Astrocyte (in vitro differentiated cells and primary cell): ENCODE measurements around the gene CSRP2. TPM values are rescaled to one million over a fixed set of nuclear protein-coding genes. Genes with fewer than 3 reads are reported as not detected.
A peak's percentile ranks its signal among the peaks of the same experiment; 100 is the strongest.

ENCODE experiments used
- DNase-seq: peaks from one replicate; pipeline ENCODE4 v3.0.0-alpha.2; 2010; ENCODE audit warnings: low read depth
- FAIRE-seq: peaks from 2 replicates; lab custom pipeline; 2011; peaks lifted over from hg19 to GRCh38; lab: Jason Lieb, UNC
- H2AFZ ChIP-seq: 2 replicates; pipeline ENCODE4 v1.6.0; 2012; ENCODE audit warnings: low read depth, low read length, inconsistent platforms
- H3K27ac ChIP-seq: 2 replicates; pipeline ENCODE4 v1.5.1; 2011; ENCODE audit warnings: low read depth, low read length, inconsistent platforms
- H3K27me3 ChIP-seq: 2 replicates; pipeline ENCODE4 v1.6.0; 2011; ENCODE audit warnings: low read length, inconsistent platforms; ENCODE audit not compliant: insufficient read depth
- H3K36me3 ChIP-seq: 2 replicates; pipeline ENCODE4 v1.5.1; 2011; ENCODE audit warnings: low read length, inconsistent platforms; ENCODE audit not compliant: insufficient read depth
- H3K4me1 ChIP-seq: 2 replicates; pipeline ENCODE4 v1.5.1; 2011; ENCODE audit warnings: low read length, inconsistent platforms; ENCODE audit not compliant: insufficient read depth
- H3K4me2 ChIP-seq: 2 replicates; pipeline ENCODE4 v1.6.0; 2012; ENCODE audit warnings: low read length, inconsistent platforms
- H3K4me3 ChIP-seq: 2 replicates; pipeline ENCODE4 v1.5.1; 2011; ENCODE audit warnings: low read depth, mild to moderate bottlenecking, low read length, inconsistent platforms; ENCODE audit not compliant: insufficient read depth
- H3K79me2 ChIP-seq: 2 replicates; pipeline ENCODE4 v1.6.0; 2012; ENCODE audit warnings: mild to moderate bottlenecking, low read length, inconsistent platforms; ENCODE audit not compliant: insufficient read depth
- H3K9ac ChIP-seq: 2 replicates; pipeline ENCODE4 v1.6.0; 2012; ENCODE audit warnings: mild to moderate bottlenecking, low read length, inconsistent platforms
- H3K9me3 ChIP-seq: 2 replicates; pipeline ENCODE4 v1.5.1; 2012; ENCODE audit warnings: low read depth, mild to moderate bottlenecking, low read length, inconsistent platforms; ENCODE audit not compliant: insufficient read depth
- H4K20me1 ChIP-seq: 2 replicates; pipeline ENCODE4 v1.6.0; 2012; ENCODE audit warnings: low read length, inconsistent platforms; ENCODE audit not compliant: insufficient read depth
- H3K27ac Mint-ChIP-seq: one replicate; pipeline ENCODE4 v1.8.0; 2021; ENCODE audit warnings: mild to moderate bottlenecking, mixed read lengths; ENCODE audit not compliant: unreplicated experiment
- H3K27me3 Mint-ChIP-seq: one replicate; pipeline ENCODE4 v1.8.0; 2021; ENCODE audit warnings: low read depth, mixed read lengths; ENCODE audit not compliant: unreplicated experiment
- H3K36me3 Mint-ChIP-seq: one replicate; pipeline ENCODE4 v1.8.0; 2021; ENCODE audit warnings: low read depth, mixed read lengths; ENCODE audit not compliant: unreplicated experiment
- H3K4me1 Mint-ChIP-seq: one replicate; pipeline ENCODE4 v1.8.0; 2021; ENCODE audit warnings: low read depth, mixed read lengths; ENCODE audit not compliant: unreplicated experiment
- H3K4me3 Mint-ChIP-seq: one replicate; pipeline ENCODE4 v1.8.0; 2021; ENCODE audit warnings: mild to moderate bottlenecking, moderate library complexity, mixed read lengths; ENCODE audit not compliant: unreplicated experiment
- H3K9me3 Mint-ChIP-seq: one replicate; pipeline ENCODE4 v1.8.0; 2021; ENCODE audit warnings: mild to moderate bottlenecking, mixed read lengths; ENCODE audit not compliant: unreplicated experiment
- EZH2 ChIP-seq: IDR thresholded peaks from 2 replicates; pipeline ENCODE4 v1.6.1; 2012; ENCODE audit warnings: mild to moderate bottlenecking, low read length, inconsistent platforms; ENCODE audit not compliant: insufficient read depth
- total RNA-seq: library from RNA; stranded (reverse); gene quantifications from 2 replicates; pipeline ENCODE4 v1.2.1, GENCODE V29; 2021
- TF ChIP-seq, protein P1 (sequence below): IDR thresholded peaks from 2 replicates; pipeline ENCODE4 v1.5.1; 2011; ENCODE audit warnings: low read depth, mild to moderate bottlenecking, inconsistent platforms, low read length, moderate library complexity; ENCODE audit not compliant: insufficient read depth

Gene CSRP2
- total RNA-seq, 1 donor from 2014 or later, result 265 TPM

DNA sequence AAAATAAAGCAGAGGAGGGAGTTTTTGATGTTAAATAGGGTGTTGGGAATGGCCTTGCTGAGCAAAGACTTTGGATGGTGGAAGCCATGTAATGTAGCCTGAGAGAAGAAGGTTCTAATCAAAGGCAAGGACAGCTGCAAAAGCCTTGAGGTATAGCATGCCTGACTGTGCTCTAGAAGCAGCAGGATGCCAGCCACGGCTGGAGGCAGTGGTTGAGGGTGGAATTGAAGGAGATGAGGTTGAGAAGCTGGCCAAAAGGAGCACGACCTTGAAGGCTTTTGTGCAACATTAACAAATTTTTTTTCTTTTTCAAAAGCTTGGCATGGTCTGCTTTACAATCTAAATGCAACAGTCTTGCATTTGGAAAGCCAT is 42.3 kb upstream of the CSRP2 start:
- H3K4me3 Mint-ChIP-seq, result no peak overlapping the region
- H3K4me2 ChIP-seq, result no peak overlapping the region
- no peak for DNase-seq
- no peak overlapping the region for H3K9ac ChIP-seq
- TF ChIP-seq, protein P1, sequence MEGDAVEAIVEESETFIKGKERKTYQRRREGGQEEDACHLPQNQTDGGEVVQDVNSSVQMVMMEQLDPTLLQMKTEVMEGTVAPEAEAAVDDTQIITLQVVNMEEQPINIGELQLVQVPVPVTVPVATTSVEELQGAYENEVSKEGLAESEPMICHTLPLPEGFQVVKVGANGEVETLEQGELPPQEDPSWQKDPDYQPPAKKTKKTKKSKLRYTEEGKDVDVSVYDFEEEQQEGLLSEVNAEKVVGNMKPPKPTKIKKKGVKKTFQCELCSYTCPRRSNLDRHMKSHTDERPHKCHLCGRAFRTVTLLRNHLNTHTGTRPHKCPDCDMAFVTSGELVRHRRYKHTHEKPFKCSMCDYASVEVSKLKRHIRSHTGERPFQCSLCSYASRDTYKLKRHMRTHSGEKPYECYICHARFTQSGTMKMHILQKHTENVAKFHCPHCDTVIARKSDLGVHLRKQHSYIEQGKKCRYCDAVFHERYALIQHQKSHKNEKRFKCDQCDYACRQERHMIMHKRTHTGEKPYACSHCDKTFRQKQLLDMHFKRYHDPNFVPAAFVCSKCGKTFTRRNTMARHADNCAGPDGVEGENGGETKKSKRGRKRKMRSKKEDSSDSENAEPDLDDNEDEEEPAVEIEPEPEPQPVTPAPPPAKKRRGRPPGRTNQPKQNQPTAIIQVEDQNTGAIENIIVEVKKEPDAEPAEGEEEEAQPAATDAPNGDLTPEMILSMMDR, result no peak
- no peak for TF ChIP-seq EZH2
- no peak overlapping the region for H2AFZ ChIP-seq
- H3K27me3 Mint-ChIP-seq, result peaks cover 3% of the 10 kb centered on the region
- no peaks in the 10 kb centered on the region for H4K20me1 ChIP-seq
- no peaks in the 10 kb centered on the region for H3K4me1 ChIP-seq
- no peak overlapping the region for H3K27ac Mint-ChIP-seq
- no peaks in the 10 kb centered on the region for H3K36me3 ChIP-seq
- peaks cover 4% of the 10 kb centered on the region for H3K36me3 Mint-ChIP-seq
- no peak overlapping the region for H3K27ac ChIP-seq
- no peak overlapping the region for H3K4me3 ChIP-seq
- peaks cover 9% of the 10 kb centered on the region for H3K4me1 Mint-ChIP-seq
- H3K27me3 ChIP-seq, result no peaks in the 10 kb centered on the region
- no peaks in the 10 kb centered on the region for H3K79me2 ChIP-seq
- no peak for FAIRE-seq
- peaks cover 2% of the 10 kb centered on the region for H3K9me3 Mint-ChIP-seq
- H3K9me3 ChIP-seq, result no peaks in the 10 kb centered on the region

DNA sequence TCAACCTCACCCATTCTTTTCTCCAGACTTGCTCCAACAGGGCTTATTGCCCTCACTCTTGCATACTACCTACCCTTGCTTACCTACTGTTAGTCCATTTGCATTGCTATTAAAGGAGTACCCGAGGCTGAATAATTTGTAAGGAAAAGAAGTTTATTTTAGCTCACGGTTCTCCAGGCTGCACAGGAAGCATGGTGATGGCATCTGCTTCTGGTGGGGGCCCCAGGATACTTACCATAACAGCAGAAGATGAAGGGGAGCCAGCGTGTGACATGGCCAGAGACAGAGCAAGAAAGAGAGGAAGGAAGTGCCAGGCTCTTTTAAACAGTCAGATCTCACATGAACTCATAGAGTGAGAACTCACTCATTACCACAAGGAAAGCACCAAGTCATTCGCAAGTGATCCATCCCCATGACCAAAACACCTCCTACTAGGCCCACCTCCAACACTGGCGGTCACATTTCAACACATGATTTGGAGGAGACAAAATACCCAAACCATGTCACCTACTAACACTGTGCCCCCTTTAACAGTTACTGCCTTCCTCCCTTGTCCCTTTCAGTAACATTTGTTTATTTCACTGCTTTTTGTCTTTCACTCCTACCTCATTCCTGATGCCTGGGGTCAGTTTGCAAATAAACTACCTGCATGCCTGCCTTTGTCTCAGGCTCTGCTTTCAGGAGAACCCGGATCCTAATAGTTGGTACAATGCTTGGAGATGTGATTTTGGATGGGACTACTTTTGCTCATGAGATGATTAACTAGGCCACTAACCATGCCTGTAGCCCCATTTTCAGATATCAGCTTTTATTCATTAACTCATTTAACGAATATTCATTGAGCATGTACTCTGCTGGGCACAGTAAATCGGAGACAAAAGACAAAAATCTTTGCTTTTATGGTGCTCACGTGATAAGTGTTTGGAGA is 41.6 kb upstream of the CSRP2 start:
- no peaks in the 10 kb centered on the region for H3K9me3 ChIP-seq

More for the DNA sequence above, 41.6 kb upstream of the CSRP2 start:
- TF ChIP-seq, protein P1, result no peak
- no peak for TF ChIP-seq EZH2
- Histone ChIP-seq H3K79me2 (no peaks in the 10 kb centered on the region), H3K4me2 (no peak overlapping the region), H3K36me3 (no peaks in the 10 kb centered on the region), H3K9ac (no peak overlapping the region), H3K4me1 (no peaks in the 10 kb centered on the region), H4K20me1 (no peaks in the 10 kb centered on the region), H2AFZ (no peak overlapping the region), H3K4me3 (no peak overlapping the region), H3K27ac (no peak overlapping the region), H3K27me3 (no peaks in the 10 kb centered on the region)
- H3K36me3 Mint-ChIP-seq, result peaks cover 4% of the 10 kb centered on the region
- FAIRE-seq (no peak), DNase-seq (no peak)
- H3K4me1 Mint-ChIP-seq, result peaks cover 15% of the 10 kb centered on the region
- peaks cover 2% of the 10 kb centered on the region for H3K9me3 Mint-ChIP-seq
- peak overlapping the region; percentile 31 for H3K4me3 Mint-ChIP-seq
- H3K27ac Mint-ChIP-seq, result peak overlapping the region; percentile 30
- H3K27me3 Mint-ChIP-seq, result peaks cover 3% of the 10 kb centered on the region
